H1 (cell line): ENCODE results near the gene MCM9. TPM values are rescaled to one million over a fixed set of nuclear protein-coding genes. Genes with fewer than 3 reads are reported as not detected.

ENCODE experiments used
- CTCF ChIA-PET: fragments of 300-600 bp; sonication (Branson Sonifier 250); formaldehyde crosslinking; loops from one replicate; lab custom pipeline; 2021; ENCODE audit not compliant: partially characterized antibody; lab: Charles Lee
- POLR2A ChIA-PET: fragments of 300-600 bp; sonication (Branson Sonifier 250); formaldehyde crosslinking; loops from one replicate; lab custom pipeline; 2021; ENCODE audit warnings: inconsistent platforms; ENCODE audit not compliant: partially characterized antibody; lab: Charles Lee
- DNase-seq, 2 experiments: peaks; one replicate each; pipeline versions ENCODE4 v3.0.0 to v3.0.0-alpha.2; 2010 to 2022; ENCODE audit warnings: low spot score in 2 of 2, low read depth in 1 of 2, mixed read lengths in 1 of 2
- FAIRE-seq: peaks from 2 replicates; lab custom pipeline; 2011; peaks lifted over from hg19 to GRCh38; lab: Jason Lieb, UNC
- H2AFZ ChIP-seq: 2 replicates; pipeline ENCODE4 v1.8.1; 2012; ENCODE audit warnings: low read length, inconsistent platforms
- H2AK5ac ChIP-seq: 2 replicates; pipeline ENCODE4 v1.6.1; 2013; ENCODE audit warnings: low read depth, low read length
- H2BK120ac ChIP-seq: replicated peaks from 2 replicates; pipeline ENCODE3; 2013; ENCODE audit warnings: low read depth, low read length, inconsistent platforms
- H2BK12ac ChIP-seq: 2 replicates; pipeline ENCODE4 v1.6.1; 2013; ENCODE audit warnings: low read depth, low read length
- H2BK15ac ChIP-seq: 2 replicates; pipeline ENCODE4 v1.6.1; 2013; ENCODE audit warnings: low read length
- H2BK20ac ChIP-seq: 2 replicates; pipeline ENCODE4 v1.6.1; 2013; ENCODE audit warnings: low read length
- H2BK5ac ChIP-seq: 2 replicates; pipeline ENCODE4 v1.6.1; 2013; ENCODE audit warnings: low read depth, low read length
- H3K14ac ChIP-seq: 2 replicates; pipeline ENCODE4 v1.6.1; 2013; ENCODE audit warnings: inconsistent platforms; ENCODE audit not compliant: insufficient read length
- H3K18ac ChIP-seq: 2 replicates; pipeline ENCODE4 v1.6.1; 2013; ENCODE audit warnings: low read length; ENCODE audit errors: extremely low read depth
- H3K23ac ChIP-seq: 2 replicates; pipeline ENCODE4 v1.6.1; 2013; ENCODE audit warnings: inconsistent platforms; ENCODE audit not compliant: insufficient read length
- H3K23me2 ChIP-seq: 2 replicates; pipeline ENCODE4 v1.6.1; 2013; ENCODE audit warnings: low read depth, low read length
- H3K27ac ChIP-seq: 2 replicates; pipeline ENCODE4 v1.6.1; 2011; ENCODE audit warnings: low read depth, low read length, inconsistent platforms
- H3K27me3 ChIP-seq, 4 experiments: replicated peaks in 1 of 4; 1 replicate in 1 of 4; 2 replicates in 3 of 4; pipeline versions ENCODE4 v1.6.1 to v1.8.1; 2011 to 2013; ENCODE audit warnings: low read length in 3 of 4, mild to moderate bottlenecking in 3 of 4, inconsistent platforms in 2 of 4, mixed read lengths in 2 of 4, moderate library complexity in 1 of 4; ENCODE audit not compliant: control insufficient read depth in 3 of 4, insufficient read depth in 3 of 4; ENCODE audit errors: extremely low read depth in 1 of 4
- H3K36me3 ChIP-seq, 4 experiments: 2 replicates each; pipeline versions ENCODE4 v1.6.1 to v1.8.1; 2011 to 2013; ENCODE audit warnings: mild to moderate bottlenecking in 4 of 4, low read length in 3 of 4, moderate library complexity in 2 of 4, control low read depth in 1 of 4, inconsistent platforms in 1 of 4; ENCODE audit not compliant: insufficient read depth in 4 of 4, control insufficient read depth in 2 of 4
- H3K4ac ChIP-seq: replicated peaks from 2 replicates; pipeline ENCODE3; 2013; ENCODE audit warnings: low read length, low read depth, mixed read lengths, inconsistent platforms; ENCODE audit not compliant: insufficient read length
- H3K4me1 ChIP-seq, 4 experiments: replicated peaks in 1 of 4; 1 replicate in 1 of 4; 2 replicates in 3 of 4; pipeline versions ENCODE4 v1.6.1 to v1.8.1; 2011 to 2013; ENCODE audit warnings: low read length in 3 of 4, inconsistent platforms in 2 of 4, mixed read lengths in 1 of 4; ENCODE audit not compliant: insufficient read depth in 4 of 4, control insufficient read depth in 3 of 4
- H3K4me2 ChIP-seq, 2 experiments: 2 replicates each; pipeline versions ENCODE4 v1.6.1 to v1.8.1; 2011 to 2013; ENCODE audit warnings: low read depth in 2 of 2, low read length in 2 of 2, control low read depth in 1 of 2, inconsistent platforms in 1 of 2, mild to moderate bottlenecking in 1 of 2; ENCODE audit not compliant: insufficient read depth in 1 of 2
- H3K4me3 ChIP-seq, 4 experiments: fragments of 200-600, 300-600 bp in 1 of 4; sonication (generic), shearing (Covaris generic), sonication (Bioruptor Twin) in 1 of 4; 2 replicates each; pipeline versions ENCODE4 v1.5.1 to v1.8.1; 2011 to 2016; ENCODE audit warnings: low read length in 4 of 4, low read depth in 3 of 4, control low read depth in 2 of 4, inconsistent platforms in 2 of 4, mild to moderate bottlenecking in 2 of 4, mixed read lengths in 1 of 4, moderate library complexity in 1 of 4; ENCODE audit not compliant: insufficient read depth in 2 of 4; ENCODE audit errors: extremely low read depth in 1 of 4
- H3K56ac ChIP-seq: replicated peaks from 2 replicates; pipeline ENCODE3; 2013; ENCODE audit warnings: low read depth, mild to moderate bottlenecking, mixed read lengths, low read length, inconsistent platforms; ENCODE audit not compliant: insufficient read length
- H3K79me1 ChIP-seq: 2 replicates; pipeline ENCODE4 v1.6.1; 2013; ENCODE audit warnings: low read depth, low read length, control low read depth
- H3K79me2 ChIP-seq, 2 experiments: 2 replicates each; pipeline versions ENCODE4 v1.6.1 to v1.8.1; 2012 to 2013; ENCODE audit warnings: low read length in 2 of 2, mild to moderate bottlenecking in 2 of 2, inconsistent platforms in 1 of 2; ENCODE audit not compliant: insufficient read depth in 2 of 2, control insufficient read depth in 1 of 2
- H3K9ac ChIP-seq, 4 experiments: replicated peaks in 1 of 4; 1 replicate in 1 of 4; 2 replicates in 3 of 4; pipeline versions ENCODE4 v1.6.1 to v1.8.1; 2011 to 2013; ENCODE audit warnings: low read depth in 3 of 4, low read length in 3 of 4, control low read depth in 2 of 4, mild to moderate bottlenecking in 2 of 4, moderate library complexity in 2 of 4, inconsistent platforms in 1 of 4; ENCODE audit errors: extremely low read depth in 1 of 4
- H3K9me3 ChIP-seq, 2 experiments: 2 replicates each; pipeline versions ENCODE4 v1.6.1 to v1.8.1; 2012 to 2013; ENCODE audit warnings: mild to moderate bottlenecking in 2 of 2, moderate library complexity in 2 of 2, control low read depth in 1 of 2, inconsistent platforms in 1 of 2, low read depth in 1 of 2, low read length in 1 of 2, mixed read lengths in 1 of 2; ENCODE audit not compliant: insufficient read depth in 2 of 2
- H4K20me1 ChIP-seq, 2 experiments: replicated peaks in 1 of 2; 2 replicates each; pipeline versions ENCODE3 to v1.8.1; 2011 to 2013; ENCODE audit warnings: inconsistent platforms in 2 of 2, low read length in 2 of 2, mild to moderate bottlenecking in 1 of 2; ENCODE audit not compliant: insufficient read depth in 2 of 2, control insufficient read depth in 1 of 2
- H4K5ac ChIP-seq: 2 replicates; pipeline ENCODE4 v1.6.1; 2013; ENCODE audit warnings: low read length, low read depth, mixed read lengths, inconsistent platforms; ENCODE audit not compliant: insufficient read length
- H4K8ac ChIP-seq: 2 replicates; pipeline ENCODE4 v1.8.0; 2013; ENCODE audit warnings: mild to moderate bottlenecking, moderate library complexity, low read length, inconsistent platforms; ENCODE audit not compliant: insufficient read depth; ENCODE audit errors: extremely low read depth
- H4K91ac ChIP-seq: replicated peaks from 2 replicates; pipeline ENCODE3; 2013; ENCODE audit warnings: low read length, mixed read lengths, inconsistent platforms; ENCODE audit not compliant: insufficient read length
- GTF2F1 ChIP-seq: IDR thresholded peaks from 2 replicates; pipeline ENCODE4 v1.6.1; 2012; ENCODE audit warnings: low read depth, low read length, improper control_type of control experiment, borderline replicate concordance
- JUND ChIP-seq: IDR thresholded peaks from 2 replicates; pipeline ENCODE4 v1.6.1; 2011; ENCODE audit warnings: mild to moderate bottlenecking, improper control_type of control experiment, low read length
- WGBS, 2 experiments: shearing (Covaris generic) in 1 of 2; methylation state at CpG; one replicate each; pipeline versions ENCODE4 v1.1.6 to v1.1.7; 2013 to 2015; ENCODE audit warnings: low lambda C conversion rate in 2 of 2, mixed read lengths in 2 of 2, inconsistent platforms in 1 of 2, low coverage in 1 of 2, missing lambda C conversion rate in 1 of 2; ENCODE audit not compliant: insufficient replicate concordance in 2 of 2, insufficient coverage in 1 of 2, insufficient read length in 1 of 2; ENCODE audit errors: extremely low coverage in 1 of 2, missing lambda C conversion rate in 1 of 2; 5-methylcytosine and 5-hydroxymethylcytosine counted together
- polyA plus RNA-seq, 7 experiments: library from polyadenylated mRNA; depleted of rRNA in 3 of 7; stranded (reverse) in 5 of 7; unstranded in 2 of 7; fragments of >200 nt in 5 of 7; fragments of 200-250 nt in 2 of 7; gene quantifications; 1 replicate in 5 of 7; 2 replicates in 1 of 7; 4 replicates in 1 of 7; pipeline versions ENCODE4 v1.2.1 to v1.2.3, GENCODE V29; 2011 to 2013; ENCODE audit warnings: missing spikeins in 2 of 7, mixed read lengths in 2 of 7
- total RNA-seq: library from RNA; stranded (reverse); fragmentation: NEBNext Ultra II Directional; extraction: Animal tissue kit (Norgen Biotek cat#: 25700); gene quantifications from 2 replicates; pipeline ENCODE4 v1.2.1, GENCODE V29; 2021

Gene MCM9
- total and polyA plus RNA-seq, 2 of the 8 experiments (the other 6 are each of a cell fraction or from before 2014, with no cell fraction given): 3.7 to 11.4 TPM

GRCh38 chr6:118912646-118913045 is 22.3 kb downstream of the MCM9 start:
- H4K91ac ChIP-seq: no peak overlapping the region
- H3K9ac ChIP-seq: no peak overlapping the region
- H3K79me2 ChIP-seq: no peaks in the 10 kb centered on the region
- H3K9me3 ChIP-seq: no peaks in the 10 kb centered on the region
- no peak for DNase-seq
- no peak overlapping the region for H3K23ac ChIP-seq
- peaks cover 5 to 69% (median 32%) of the 10 kb centered on the region in 4 experiments; a peak in 7 of 8 replicates for H3K36me3 ChIP-seq
- H3K27ac ChIP-seq: no peak overlapping the region
- H3K27me3 ChIP-seq: no peaks in the 10 kb centered on the region
- ChIA-PET POLR2A (interaction anchor here (1.2 to 1.8 kb wide), 4 partner anchors 8 to 17 kb away, joined by 3 to 5 read pairs (median 4); no protein-coding TSS in a partner anchor), CTCF (interaction anchor here (1.5 to 1.7 kb wide), 3 partner anchors 9 to 198 kb away, joined by 5 to 7 read pairs (median 6); no protein-coding TSS in a partner anchor)
- TF ChIP-seq GTF2F1: no peak
- no peak for TF ChIP-seq JUND
- H3K18ac ChIP-seq: no peak overlapping the region
- no peak overlapping the region for H4K8ac ChIP-seq
- H2BK120ac ChIP-seq: no peak overlapping the region
- no peak overlapping the region for H3K4me2 ChIP-seq
- no peaks in the 10 kb centered on the region for H3K23me2 ChIP-seq
- no peak overlapping the region for H2BK12ac ChIP-seq
- no peak overlapping the region for H3K56ac ChIP-seq
- H3K79me1 ChIP-seq: no peaks in the 10 kb centered on the region
- no peak for FAIRE-seq
- H2BK20ac ChIP-seq: no peak overlapping the region
- H2AFZ ChIP-seq: no peak overlapping the region
- WGBS, 2 experiments: 91% methylated on average over 5 of the region's 5 CpGs; no CpG with 5 or more reads in 1 of the 2 experiments
- no peak overlapping the region for H3K4me3 ChIP-seq
- H3K4ac ChIP-seq: no peak overlapping the region
- no peaks in the 10 kb centered on the region for H3K4me1 ChIP-seq
- H4K5ac ChIP-seq: no peak overlapping the region
- peaks cover 0 to 7% of the 10 kb centered on the region in 2 experiments for H4K20me1 ChIP-seq
- no peak overlapping the region for H2BK5ac ChIP-seq
- H2BK15ac ChIP-seq: no peak overlapping the region
- H3K14ac ChIP-seq: no peak overlapping the region
- no peak overlapping the region for H2AK5ac ChIP-seq
